Raji (cell line): ENCODE data around the gene TMEM270.

Experiments
- POLR2A ChIP-seq: IDR thresholded peaks from 2 replicates; pipeline ENCODE4 v1.6.1; 2011; ENCODE audit warnings: low read depth, low read length, control low read depth; ENCODE audit not compliant: insufficient read depth

The TMEM270 gene

DNA sequence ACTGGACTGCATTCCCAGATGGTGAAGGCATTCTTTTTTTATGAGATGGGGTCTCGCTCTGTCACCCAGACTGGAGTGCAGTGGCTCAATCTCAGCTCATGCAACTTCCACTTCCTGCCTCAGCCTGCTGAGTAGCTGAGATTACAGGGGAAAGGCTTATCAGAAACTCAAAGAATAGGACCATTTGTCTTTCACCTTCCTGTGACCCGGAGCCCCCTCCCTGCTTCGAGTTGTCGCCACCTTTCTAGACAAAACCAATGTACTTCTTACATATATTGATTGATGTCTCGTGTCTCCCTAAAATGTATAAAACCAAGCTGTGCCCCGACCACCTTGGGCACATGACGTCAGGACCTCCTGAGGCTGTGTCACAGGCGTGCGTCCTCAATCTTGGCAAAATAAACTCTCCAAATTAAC is 16.8 kb upstream of the TMEM270 start:
- no peak for TF ChIP-seq POLR2A

DNA sequence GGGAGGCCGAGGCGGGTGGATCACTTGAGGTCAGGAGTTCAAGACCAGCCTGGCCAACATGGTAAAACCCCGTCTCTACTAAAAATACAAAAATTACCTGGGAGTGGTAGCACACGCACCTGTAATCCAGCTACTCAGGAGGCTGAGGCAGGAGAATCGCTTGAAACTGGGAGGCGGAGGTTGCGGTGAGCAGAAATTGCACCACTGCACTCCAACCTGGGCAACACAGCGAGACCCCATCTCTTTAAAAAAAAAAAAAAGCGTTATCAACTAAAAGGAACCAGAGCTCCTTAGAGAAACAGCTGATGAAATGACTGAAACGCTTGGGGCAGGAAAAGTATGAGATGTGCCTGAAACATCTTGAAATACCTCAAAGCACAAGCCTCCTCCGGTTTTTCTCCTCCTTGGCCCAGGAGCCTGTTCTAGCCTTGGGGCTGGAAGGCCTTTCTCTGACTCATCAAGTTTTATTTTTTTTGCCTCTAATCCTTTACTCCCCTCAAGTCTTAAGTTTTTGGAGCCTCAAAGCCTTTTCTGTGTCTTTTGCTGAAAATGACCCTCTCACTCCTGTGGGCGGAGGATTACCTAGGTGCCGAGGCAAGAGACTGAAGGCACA is 16.0 kb upstream of the TMEM270 start:
- TF ChIP-seq POLR2A, result no peak

DNA sequence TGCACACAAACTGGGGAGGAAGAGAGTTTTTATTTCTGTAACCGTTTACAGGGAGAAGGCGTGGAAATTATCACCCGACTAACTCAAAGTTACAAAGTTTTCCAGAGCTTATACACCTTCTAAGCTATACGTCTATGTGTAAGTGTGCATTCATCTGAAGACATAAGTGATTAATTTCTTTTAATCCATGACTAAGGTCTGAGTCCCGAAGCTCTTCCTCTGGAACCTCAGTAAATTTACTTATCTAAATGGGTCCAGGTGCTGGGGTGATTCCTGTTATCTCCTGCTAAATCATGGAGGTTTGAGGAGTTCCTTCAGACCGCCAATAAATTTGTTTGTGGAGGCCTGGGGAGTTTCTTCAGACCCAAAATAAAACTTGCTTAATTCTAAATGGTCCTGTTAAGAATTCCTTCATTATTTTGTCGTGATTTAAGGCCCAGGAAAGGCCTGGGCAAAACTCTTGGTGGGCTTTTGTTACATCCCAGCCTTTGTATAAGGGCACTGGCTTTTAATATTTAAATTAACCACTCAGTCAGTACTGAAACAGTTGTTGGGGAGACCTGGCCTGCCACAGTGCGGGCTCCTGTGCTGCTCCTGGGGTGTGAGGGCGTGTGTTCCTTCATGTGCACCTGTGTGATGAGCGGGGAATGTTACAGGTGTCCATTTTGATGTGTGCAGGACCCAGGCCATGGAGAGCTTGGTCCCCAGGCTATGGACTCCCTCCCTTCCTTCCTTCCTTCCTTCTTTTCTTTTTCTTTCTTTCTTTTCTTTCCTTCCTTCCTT is 12.8 kb upstream of the TMEM270 start:
- no peak for TF ChIP-seq POLR2A

DNA sequence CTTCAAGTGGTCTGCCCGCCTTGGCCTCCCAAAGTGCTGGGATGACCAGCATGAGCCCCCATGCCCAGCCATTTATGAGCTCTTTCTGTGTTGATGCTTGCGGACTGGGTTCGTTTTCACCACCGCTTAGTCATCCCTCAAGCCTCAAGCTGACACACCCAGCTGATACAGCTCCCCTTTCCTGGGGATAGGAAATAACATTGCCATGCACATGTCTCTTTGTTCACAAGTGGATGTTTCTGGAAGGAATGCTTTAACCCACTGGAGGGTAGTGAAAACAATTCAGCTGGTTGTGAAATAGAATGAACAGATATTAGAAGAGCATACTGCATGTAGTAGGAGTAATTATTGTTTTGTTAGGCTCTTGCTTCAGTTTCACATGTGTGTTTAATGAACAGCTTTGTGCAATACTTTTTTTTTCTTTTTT is 10.2 kb upstream of the TMEM270 start:
- no peak for TF ChIP-seq POLR2A

DNA sequence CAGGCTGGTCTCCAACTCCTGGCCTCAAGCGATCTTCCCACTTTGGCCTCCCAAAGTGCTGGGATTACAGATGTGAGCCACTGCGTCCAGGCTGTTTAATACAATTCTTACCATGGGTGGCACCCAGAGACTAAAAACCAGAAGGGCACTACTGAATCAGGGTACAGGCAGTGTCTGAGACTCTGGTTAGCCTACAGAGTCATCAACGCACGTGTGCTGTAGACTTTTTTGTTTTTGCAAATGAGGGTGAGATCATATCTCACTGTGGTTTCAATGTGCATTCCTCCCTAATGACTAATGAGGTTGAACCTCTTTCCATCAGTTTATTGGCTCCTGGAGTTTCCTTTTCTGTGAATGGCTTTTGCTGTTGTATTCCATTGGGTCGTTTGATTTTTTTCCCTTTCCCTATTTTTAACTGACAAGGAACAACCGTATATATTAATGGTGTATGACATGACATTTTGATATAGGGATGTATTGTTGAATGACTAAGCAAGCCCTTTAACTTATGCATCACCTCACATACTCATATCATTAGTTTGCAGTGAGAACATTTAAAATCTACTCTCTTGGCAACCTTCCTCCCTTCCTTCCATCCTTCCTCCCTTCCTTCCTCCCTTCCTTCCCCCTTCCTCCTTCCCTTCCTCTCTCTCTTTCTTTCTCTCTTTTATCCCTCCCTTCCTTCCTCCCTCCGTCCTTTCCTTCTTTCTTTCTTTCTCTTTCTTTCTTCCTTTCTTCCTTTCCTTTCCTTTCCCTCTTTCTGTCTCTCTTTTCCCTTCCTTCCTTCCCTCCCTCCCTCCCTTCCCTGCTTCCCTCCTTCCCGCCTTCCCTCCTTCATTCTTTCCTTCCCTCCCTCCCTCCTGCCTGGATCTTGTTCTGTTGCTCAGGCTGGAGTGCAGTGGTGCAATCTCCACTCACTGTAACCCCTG is 9.3 kb upstream of the TMEM270 start:
- no peak for TF ChIP-seq POLR2A

DNA sequence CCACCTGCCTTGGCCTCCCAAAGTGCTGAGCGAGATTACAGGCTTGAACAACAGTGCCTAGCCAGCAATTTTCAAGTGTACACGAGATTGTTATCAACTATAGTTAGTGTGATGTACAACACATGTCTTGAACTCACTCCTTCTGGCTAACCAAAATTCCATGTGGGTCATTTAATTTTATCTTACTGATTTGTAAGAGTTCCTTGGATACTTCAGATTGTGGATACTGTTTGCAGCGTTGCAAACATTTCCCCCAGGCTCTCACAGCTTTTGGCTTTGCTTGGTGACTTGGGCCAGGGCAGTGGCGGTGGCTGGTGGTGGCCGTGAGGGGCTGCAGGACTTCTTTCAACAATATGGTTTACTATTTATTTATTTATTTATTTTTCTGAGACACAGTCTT is 8.5 kb upstream of the TMEM270 start:
- no peak for TF ChIP-seq POLR2A

DNA sequence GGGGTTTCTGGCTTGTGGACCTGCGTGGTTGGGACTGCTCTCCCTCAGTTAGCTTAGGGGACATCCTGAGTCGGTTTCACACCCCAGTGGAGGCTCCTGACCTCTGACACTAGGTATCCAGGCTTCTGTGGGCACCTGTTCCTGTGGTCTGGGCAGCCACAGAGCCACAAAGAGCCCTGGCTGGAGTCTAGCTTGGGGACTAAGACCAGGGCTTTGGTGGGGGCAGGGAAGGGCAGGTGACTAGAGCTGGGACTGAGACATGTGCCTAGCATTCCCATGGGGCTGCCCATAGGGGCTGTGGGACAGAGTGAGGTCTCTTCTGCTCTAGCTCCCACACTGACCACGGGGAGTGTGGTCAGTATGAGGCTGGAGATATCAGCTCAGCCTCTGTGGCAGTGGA is 4.0 kb upstream of the TMEM270 start:
- TF ChIP-seq POLR2A, result no peak

DNA sequence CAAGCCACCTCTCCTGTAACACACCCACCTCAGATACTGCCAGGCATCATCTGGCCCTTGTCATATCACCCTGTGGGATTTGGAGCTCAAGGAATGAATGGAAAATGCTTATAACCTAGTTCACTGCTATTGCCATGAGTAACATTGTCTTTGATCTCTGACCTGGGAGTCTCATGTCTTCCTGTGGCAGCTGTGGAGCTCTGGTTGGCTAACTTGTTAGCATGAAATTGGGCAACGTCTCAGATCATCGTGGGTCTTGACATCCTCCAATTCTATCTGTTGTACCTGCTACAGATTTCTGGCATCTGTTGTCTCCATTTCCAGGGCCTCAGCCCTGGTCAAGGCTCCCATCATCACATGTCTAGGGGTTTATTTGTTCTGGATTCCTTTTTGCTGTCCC is 2.2 kb upstream of the TMEM270 start:
- TF ChIP-seq POLR2A, result no peak

DNA sequence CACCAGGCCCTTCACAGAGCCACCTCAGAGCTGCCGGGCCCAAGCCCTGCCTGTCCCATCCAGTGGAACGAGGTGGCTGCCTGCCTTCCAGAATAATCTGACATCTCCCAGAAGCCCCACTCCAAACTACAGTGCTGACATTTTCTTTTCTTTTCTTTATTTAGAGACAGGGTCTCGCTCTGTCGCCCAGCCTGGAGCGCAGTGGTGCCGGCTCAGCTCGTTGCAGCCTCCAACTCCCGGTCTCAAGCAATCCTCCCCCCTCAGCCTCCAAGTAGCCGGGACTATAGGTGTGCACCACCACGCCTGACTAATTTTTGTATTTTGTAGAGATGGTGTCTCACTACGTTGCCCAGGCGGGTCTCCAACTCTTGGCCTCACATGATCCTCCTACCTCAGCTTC is 346 bp downstream of the TMEM270 start:
- TF ChIP-seq POLR2A, result no peak

DNA sequence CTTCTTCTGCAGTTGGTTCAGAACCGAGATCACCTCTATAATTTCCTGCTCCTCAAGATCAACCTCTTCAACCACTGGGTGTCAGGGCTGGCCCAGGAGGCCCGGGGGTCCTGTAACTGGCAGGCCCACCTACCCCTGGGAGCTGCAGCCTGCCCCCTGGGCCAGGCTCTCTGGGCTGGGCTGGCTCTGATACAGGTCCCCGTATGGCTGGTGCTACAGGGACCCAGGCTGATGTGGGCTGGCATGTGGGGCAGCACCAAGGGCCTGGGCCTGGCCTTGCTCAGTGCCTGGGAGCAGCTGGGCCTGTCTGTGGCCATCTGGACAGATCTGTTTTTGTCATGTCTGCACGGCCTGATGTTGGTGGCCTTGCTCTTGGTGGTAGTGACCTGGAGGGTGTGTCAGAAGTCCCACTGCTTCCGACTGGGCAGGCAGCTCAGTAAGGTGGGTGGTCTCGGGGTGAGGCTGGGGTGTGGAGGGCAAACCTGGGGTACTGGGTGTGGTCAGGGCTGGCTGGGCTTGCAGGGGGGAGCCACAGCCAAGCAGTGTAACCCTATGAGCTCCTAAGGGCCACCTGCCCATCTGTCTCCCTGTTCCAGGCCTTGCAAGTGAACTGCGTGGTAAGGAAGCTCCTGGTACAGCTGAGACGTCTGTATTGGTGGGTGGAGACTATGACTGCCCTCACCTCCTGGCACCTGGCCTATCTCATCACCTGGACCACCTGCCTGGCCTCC is 4.2 kb downstream of the TMEM270 start:
- no peak for TF ChIP-seq POLR2A

DNA sequence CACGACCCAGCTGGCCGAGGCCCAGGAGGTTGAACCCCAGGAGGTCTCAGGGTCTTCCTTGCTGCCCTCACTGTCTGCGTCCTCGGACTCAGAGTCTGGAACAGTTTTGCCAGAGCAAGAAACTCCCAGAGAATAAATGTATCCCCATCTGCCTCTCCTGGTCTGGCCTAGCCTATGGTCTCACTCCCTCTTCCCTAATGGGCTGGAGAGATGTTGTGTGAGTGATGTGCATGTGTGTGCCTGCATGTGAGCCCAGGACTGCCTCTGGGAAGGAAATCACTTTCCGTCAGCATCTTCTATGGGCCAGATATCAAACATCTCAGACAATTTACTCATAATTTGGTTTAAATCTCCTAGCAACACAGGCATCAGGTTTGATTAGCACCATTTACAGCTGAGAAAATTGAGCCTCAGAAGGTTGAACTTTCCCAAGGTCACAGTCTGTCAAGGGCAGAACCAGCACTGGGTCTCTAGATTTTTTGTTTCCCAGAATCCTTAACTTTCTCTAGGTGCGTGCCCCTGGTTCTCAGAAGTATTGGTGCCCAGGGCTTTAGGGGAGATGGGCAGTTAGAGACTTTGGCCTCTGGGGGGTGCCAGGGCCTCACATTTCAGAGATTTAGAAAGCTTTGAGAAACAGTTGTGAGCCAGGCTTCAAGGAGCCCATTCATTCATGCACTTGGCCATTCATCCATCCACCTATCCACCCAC is 4.9 kb downstream of the TMEM270 start:
- no peak for TF ChIP-seq POLR2A

DNA sequence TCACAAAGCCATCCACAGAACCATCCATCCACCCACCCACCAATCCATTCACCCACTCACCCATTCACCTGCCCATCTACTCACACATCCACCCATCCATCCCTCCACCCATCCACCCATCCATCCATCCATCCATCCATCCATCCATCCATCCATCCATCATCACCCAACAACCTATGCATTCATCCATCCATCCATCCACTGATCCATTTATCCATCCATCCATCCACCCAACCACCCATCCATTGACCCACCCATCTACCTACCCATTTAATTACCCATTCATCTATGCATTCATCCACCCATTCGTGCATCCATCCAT is 5.4 kb downstream of the TMEM270 start:
- TF ChIP-seq POLR2A, result no peak

DNA sequence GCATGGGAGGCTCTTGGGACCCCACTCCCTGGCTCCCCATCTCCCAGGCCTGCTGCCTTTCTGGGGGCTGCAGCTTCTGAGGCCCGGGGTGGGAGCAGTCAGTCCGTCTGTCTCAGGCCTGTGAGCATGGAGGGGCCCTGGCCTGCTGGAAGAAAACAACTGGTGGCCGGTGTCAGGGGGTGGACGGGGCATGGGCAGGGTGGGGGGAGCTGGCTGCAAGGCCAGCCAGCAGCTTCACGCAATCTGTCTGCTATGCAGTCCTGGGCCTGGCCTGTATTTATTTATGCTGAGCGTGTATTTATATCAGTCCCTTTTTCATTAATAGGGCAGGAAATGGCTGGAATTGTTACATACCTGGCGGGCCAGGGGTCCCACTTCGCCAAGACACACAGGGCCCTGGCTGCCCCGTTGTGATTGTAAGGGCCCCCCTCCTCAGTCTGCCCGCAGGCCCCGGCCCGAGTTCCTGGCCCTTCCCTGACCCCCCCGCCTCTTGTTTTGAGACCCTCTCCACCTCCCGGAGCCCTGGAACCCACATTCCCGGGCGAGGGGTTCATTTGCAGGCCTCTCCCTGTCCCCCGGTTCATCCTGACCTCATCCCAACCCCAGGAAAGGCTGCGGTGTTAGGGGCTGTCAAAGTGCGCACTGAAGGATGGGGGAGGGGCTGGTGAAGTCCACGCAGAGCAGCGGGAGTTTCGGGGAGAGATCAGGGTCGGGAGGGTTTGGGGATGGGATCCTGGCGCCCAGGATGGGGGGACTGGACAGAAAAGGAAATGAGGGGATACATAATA is 8.2 kb downstream of the TMEM270 start:
- TF ChIP-seq POLR2A, result no peak

DNA sequence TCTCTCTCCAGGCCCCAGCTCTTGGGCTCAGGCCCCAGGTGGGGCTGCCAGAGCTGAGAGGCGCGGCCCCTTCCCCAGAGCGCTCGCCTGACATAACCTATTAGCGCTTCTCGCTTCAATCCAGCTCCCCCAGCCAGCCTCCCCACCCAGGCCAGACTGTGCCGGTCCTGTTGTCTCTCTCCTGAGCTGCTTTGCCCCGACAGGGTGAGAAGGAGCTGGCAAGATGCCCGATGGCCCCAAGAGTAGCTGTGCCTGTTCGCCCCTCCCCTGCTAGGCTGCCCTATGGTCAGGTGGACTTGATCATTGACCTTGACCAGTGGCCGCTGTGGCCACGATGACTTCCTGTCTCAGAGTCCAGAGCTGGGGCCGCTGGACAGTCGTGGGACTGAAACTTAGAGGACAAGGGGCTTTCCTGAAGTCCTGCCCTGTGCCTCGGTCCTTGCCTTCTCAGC is 9.1 kb downstream of the TMEM270 start:
- no peak for TF ChIP-seq POLR2A
